Mesenteric fat pad (tissue), 1 donor: ENCODE results near the gene DDIT4L. TPM values are rescaled to one million over a fixed set of nuclear protein-coding genes. Genes with fewer than 3 reads are reported as not detected.
"Not testable (repeated sequence)": the region's sequence is repeated elsewhere in the genome, so short reads cannot be mapped to it uniquely, and the experiment has no call there.

Experiments used
- DNase-seq: peaks from one replicate; pipeline ENCODE4 v3.0.0-alpha.2; 2020; ENCODE audit warnings: low spot score
- long read RNA-seq: library from polyadenylated mRNA; unstranded; transcript quantifications from one replicate; pipeline ENCODE4 v2.0.0, GENCODE V29; 2020
- total RNA-seq: library from RNA; stranded (reverse); fragmentation: NEBNext Ultra II Directional; extraction: Animal tissue kit (Norgen Biotek cat#: 25700); gene quantifications from one replicate; pipeline ENCODE4 v1.2.1, GENCODE V29; 2021
- donor health status: DM: yes; HTN: yes; CAD: no.

Gene DDIT4L, protein sequence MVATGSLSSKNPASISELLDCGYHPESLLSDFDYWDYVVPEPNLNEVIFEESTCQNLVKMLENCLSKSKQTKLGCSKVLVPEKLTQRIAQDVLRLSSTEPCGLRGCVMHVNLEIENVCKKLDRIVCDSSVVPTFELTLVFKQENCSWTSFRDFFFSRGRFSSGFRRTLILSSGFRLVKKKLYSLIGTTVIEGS
- 3.7 TPM for total RNA-seq
- long read RNA-seq, transcript DDIT4L-201 (3 exons, 2,604 nt), result major isoform, 5 of 6 reads
- long read RNA-seq, partial matches to known transcripts, result 1 of 6 reads
- long read RNA-seq, other reads (novel, unspliced or antisense), result 0 of 6 reads

DNA sequence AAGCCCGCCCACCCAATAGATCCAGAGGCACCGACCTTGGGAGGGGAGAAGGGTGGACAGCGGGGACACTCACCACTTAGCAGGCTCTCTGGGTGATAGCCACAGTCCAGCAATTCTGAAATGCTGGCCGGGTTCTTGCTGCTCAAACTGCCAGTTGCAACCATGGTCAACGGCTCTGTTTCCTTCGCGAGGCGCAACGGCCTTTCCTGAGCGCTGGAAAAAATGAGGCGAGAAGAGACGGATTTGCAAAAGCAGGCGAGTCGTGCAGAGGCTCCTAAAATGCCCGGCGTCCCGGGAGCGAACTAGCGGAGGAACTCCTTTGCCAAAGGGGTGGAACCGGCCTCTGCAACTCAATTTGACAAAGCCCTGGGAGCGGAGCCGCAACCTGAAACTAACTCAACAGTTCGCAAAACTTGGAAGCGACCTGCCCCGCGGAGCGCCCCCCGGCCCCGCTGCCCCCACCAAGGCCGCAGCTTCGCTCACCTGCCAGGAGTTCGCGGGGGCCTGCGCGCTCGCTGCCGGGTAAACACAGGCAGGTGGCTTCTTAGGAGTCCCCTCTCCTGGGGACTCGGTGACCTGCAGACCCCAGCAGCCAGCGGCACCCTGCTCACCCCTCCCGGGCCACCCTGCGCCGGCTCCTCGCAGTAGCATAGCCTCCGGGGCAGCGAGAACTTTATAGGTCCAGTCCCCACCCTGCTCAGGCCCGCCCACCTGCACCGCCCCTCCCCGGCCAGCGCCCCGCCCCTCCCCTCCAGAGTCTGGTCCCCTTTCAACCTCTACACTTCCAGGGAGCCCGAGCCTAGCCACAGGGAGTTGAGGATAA is at the start of gene DDIT4L:
TSS of gene DDIT4L (minus strand) at position 649 of the 823 bp plus-strand sequence. CDS start at position 164, 485 bp downstream.
- no peak for DNase-seq

DNA sequence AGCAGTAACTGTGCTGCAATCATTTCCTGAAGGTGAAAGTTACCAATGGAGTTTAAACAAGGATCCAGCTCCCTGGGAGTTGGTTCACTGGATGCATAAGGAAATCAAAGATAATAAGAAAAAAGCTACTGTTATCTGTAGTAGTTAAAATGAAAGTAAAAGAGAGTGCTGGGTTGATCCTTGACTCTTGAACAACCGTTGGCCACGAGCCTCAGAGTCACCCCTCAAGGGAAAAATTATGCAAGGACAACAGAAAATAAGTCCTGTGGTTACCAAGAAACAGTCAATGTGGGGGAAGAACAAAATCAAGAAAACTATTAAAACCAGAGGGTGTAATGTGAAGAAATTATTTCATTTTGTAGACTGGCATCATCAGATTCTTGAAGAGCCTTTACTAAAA is 49.7 kb upstream of the DDIT4L start:
- no peak for DNase-seq

DNA sequence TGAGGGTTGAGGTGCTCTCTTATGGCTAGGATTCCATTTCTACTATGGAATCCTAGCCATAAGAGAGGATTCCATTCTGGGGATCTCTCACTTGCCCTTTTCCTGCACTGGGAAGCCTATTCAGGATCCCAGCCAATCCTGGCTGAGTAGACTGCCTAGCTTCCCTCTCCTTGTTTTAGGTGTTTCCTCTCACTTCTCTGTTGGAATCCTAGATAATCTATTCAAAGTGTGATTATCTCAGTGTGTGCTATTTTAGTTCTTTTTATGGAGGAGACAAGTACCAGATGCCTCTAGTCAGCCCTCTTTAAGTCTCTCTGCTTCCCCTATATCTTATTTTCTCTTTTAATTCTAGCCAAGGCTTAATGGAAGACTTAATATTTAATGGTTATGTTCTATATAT is 34.5 kb upstream of the DDIT4L start:
- DNase-seq, result no peak

DNA sequence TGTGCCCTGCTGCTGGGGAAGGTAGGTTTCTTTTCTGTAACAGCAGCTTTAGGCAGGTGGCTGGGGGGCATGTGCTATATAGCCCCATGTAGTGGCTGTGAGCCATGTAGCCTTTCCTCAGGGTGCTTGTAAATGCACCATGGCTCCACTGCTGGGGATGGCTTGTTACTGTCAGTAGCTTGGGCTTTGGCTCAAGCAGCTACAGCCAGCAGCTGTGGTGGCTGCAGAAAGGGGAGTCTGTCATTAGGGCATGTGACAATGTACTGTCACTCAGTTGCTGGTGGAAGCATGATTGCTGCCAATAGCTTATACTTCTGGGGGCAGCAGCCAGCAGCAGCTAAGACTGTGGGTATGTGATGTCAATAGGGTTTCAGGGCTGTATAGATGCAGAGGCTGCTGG is 33.9 kb upstream of the DDIT4L start:
- DNase-seq, result no peak

DNA sequence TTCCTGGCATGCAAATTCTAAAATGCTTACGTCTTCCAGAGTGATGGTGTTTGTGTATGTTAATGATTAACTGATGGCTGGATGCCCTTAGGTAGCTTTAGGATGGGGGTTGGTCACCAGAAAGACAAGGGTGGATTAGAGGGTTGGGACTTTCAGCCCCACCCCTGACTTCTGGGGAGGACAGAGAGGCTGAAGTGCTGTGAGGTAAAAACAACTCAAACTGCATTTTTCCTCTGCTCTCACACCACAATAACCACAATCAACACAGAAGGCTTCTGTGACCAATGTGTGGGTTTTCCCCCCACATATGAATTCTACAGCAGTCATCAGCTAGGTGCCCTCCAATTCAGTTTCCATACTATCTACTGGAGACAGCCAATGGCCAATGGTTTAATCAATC is 18.7 kb upstream of the DDIT4L start:
- no peak for DNase-seq

DNA sequence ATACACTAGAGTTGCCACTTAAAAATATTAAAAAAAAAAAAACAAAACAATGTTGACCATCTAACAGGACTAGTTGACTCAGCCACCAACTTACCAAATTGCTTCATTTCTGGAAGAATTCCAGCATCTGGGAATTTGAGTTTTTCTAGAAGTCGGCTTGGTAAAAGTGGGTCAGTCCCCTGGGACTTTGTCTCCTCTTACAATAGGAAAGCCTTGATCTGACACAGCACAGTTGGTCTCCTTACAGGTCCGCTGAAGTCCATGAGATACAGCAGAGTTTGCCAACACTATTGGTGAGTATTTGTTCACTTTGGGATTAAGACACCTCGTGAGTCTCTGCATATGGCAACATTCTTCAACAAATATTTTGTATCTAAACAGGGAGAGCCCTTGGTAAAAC is 18.2 kb upstream of the DDIT4L start:
- no peak for DNase-seq

DNA sequence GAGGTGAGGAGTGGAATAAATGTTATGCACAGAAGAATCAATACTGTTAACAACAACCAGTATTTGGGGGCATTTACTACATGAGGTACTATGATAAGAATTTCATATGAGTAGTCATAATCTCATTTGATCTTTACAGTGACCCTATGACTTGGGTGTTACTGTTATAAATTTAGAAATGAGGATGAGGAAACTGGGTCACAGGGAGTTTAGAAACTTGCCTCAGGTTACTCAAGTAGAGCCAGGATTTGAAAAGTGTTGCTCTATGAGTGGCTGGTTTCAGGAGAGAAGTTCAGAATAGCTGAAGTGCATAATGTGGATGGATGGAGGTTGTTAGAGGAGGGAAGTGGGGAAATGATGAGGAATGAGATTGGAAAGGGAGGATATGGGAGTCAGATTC is 16.6 kb upstream of the DDIT4L start:
- no peak for DNase-seq

DNA sequence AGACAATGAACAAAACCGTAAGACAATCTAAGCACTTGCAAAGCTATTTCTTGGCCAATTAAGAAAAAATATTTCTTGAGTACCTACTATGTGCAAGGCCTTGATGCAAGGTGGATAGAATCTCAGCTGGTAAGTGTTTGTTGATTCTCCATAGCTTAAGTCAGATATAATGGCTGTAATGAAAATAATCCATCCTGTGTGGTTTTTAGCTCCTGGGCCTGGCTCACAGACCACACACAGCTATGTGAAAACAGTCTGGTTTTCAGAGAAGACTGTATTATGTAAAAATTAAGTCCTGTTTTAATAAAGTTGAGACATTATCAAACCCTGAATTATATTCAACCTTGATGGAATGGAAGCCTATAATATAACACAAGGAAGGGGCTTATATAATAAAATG is 7.8 kb upstream of the DDIT4L start:
- no peak for DNase-seq

DNA sequence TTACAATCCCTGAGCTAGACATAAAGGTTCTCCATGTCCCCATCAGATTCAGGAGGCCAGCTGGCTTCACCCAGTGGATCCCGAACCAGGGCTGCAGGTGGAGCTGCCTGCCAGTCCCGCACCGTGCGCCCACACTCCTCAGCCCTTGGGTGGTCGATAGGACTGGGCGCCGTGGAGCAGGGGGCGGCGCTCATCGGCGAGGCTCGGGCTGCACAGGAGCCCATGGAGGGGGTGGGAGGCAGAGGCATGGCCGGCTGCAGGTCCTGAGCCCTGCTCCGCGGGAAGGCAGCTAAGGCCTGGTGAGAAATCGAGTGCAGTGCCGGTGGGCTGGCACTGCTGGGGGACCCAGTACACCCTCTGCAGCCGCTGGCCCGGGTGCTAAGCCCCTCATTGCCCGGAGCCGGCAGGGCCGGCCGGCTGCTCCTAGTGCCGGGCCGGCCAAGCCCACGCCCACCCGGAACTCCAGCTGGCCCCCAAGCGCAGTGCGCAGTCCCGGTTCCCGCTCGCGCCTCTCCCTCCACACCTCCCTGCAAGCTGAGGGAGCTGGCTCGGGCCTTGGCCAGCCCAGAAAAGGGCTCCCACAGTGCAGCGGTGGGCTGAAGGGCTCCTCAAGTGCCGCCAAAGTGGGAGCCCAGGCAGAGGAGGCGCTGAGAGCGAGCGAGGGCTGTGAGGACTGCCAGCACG is 6.3 kb upstream of the DDIT4L start:
- DNase-seq, result not testable (repeated sequence)

DNA sequence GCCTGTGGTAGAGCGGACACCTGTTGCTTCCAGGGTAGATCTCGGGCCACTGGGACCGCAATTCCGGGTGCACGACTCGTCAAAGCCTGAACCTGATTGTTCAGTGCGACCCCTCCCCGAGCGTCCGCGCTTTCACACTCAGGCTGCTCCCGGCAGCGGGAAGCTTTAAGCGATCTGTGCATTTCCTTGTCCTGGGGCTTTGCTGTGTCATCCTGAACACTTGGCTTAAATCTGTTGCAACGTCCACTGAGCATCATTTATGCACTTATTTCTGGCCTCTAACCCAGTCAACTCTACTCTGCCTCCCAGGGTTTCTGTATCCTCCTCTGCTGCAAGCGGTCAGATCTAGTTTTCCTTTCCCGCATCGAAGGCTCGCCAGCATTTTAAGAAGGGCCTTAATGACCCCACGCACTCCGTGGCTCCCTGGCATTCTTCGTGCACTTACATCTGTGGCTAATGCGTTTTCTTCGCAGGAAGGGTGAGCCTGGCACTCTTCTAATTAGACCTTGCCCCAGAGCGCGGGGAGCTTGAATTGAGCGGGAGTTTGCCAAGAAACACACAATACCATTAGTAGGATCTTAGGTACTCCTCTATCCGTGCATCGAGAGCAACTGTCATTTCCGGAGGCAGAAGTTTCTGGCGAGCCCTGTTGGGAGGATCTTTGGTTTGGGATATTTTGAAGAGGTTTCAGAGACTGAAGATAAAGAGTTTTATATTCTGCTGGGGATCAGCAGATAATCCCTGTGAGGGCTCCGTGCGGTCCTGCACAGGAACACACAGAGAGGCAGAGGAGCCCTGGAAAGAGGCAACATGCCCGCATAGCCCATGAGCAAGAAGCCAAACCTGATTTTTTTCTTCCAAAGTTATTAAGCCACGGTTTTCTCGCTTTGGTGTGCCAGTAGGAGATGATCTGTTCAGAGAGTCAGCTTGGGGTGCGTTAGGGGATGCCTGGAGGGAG is 654 bp upstream of the DDIT4L start:
- DNase-seq, result no peak

DNA sequence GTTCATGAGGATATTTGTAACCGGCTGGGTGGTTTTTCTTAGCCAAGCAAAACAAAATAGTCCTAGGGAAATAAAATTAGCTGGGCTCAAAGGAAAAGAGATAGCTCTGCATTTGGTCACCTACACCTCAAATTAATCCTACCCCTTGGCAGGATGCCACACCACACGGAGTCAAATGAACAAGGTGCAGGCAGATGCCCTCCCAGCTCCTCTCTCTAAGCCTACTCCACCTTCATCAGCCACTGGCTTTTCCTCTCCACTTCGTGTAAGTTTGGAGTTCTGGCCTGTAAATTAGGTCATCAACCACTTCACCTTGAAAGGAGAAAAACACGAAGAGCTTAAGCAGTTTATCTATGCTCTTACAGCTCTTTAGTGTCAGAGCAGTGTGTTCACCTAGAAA is 1.4 kb downstream of the DDIT4L start:
- no peak for DNase-seq

DNA sequence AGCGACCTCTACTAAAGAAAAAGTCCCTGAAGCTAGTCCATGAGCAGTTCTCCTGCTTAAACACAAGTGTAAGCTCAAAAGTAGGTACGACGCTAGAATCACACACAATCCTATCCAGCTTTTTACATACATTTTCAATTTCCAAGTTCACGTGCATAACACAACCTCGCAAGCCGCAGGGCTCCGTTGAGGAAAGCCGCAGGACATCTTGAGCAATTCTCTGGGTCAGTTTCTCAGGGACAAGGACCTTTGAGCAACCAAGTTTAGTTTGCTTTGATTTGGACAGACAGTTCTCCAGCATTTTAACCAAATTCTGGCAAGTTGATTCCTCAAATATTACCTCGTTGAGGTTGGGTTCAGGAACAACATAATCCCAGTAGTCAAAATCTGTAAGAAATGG is 2.5 kb downstream of the DDIT4L start:
- no peak for DNase-seq

DNA sequence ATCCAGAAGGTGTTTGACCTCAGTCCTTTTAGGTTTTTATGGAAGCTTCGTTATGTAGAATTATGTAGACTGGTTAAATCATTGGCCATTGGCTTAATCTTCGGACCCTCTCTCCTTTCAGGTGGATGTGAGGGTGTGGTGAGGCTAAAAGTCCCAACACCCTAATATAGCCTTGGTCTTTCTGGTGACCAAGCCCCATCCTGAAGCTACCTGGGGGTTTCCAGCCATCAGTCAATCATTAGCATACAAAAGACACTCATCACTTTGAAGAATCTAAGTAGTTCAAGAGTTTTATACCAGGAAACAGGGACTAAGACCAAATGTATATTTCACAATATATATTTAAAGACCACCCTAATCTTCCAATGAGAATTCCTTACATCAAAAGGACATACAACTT is 5.5 kb downstream of the DDIT4L start:
- no peak for DNase-seq

DNA sequence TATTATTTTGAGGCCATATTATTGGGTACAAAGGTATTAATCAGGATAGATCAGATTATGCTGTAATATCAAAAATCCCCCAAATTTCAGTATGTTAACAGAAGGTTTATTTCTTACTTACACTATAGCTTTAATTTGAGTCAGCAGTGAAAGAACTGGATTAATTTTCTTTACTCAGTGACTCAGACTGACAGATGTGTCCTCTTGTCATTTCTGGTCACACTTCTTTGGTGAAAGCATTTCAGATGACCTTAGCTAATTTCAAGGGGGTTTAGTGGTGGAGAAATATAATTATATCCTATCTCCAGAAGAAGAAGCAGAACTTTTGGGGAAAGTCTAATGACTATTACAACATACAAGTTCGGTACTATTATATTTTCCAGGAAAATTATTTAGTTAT is 12.4 kb downstream of the DDIT4L start:
- no peak for DNase-seq

DNA sequence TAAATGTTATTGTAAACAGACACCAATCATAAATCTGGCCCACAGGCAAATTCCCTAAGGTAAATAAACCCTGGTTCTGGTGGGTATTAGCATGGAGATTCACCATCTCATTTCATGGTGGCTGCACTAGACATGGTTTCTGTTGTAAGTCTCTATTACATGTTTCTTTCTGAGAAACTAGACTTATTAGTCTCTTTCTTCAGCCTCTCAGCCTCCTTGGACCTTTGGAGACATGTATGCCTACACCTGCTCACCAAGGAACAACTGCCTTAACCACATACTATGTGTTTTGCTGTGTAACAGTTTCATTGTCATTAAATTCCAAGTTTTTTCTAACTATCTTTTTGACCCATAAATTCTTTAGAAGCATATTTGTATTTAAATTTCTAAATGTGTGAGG is 13.1 kb downstream of the DDIT4L start:
- DNase-seq, result no peak

DNA sequence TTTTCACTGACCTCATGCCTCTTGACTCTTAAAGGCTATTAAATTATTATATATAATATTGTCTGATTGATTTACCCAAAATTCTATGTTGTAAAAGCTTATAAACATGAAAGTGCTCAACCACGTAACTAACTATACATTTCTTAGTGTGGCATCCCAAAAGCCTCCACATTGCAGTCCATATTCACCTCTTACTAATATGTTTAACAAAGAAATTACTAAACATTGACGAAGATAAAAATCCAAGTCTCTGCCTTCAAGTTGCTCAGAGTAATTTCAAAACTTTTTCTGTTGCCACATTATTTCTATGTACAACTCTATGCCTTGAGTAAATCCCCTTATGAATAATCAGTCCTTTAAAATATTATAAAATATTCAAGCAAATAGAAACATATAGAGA is 14.4 kb downstream of the DDIT4L start:
- no peak for DNase-seq

DNA sequence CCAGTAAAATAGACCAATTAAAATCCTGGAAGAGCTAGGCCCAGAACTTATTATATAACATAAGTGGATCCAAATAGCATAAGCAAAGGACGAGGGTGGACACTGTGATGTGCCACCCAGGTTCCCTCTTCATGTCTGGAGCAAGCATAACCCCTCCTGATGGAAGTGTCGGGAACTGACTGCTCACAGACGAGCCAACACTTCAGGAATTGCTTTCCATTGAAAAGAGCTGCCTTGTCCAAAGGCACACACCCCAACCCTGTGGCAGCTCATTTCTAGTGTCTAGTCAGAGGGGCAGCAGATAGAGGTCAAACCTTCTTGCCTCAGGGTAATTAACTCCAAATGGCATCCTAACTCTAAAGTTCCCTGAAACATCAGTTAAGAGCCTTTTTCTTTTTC is 15.3 kb downstream of the DDIT4L start:
- no peak for DNase-seq

DNA sequence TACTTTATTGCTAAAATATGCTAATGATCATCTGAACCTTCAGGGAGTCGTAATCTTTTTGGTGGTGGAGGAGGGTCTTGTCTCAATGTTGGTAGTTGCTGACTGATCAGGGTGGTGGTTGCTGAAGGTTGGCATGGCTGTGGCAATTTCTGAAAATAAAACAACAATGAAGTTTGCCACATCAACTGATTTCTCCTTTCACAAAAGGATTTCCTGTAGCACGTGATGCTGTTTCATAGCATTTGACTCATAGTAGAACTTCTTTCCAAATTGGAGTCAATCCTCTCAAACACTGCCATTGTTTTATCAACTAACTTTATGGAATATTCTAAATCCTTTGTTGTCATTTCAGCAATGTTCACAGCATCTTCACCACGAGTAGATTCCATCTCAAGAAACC is 19.3 kb downstream of the DDIT4L start:
- no peak for DNase-seq

DNA sequence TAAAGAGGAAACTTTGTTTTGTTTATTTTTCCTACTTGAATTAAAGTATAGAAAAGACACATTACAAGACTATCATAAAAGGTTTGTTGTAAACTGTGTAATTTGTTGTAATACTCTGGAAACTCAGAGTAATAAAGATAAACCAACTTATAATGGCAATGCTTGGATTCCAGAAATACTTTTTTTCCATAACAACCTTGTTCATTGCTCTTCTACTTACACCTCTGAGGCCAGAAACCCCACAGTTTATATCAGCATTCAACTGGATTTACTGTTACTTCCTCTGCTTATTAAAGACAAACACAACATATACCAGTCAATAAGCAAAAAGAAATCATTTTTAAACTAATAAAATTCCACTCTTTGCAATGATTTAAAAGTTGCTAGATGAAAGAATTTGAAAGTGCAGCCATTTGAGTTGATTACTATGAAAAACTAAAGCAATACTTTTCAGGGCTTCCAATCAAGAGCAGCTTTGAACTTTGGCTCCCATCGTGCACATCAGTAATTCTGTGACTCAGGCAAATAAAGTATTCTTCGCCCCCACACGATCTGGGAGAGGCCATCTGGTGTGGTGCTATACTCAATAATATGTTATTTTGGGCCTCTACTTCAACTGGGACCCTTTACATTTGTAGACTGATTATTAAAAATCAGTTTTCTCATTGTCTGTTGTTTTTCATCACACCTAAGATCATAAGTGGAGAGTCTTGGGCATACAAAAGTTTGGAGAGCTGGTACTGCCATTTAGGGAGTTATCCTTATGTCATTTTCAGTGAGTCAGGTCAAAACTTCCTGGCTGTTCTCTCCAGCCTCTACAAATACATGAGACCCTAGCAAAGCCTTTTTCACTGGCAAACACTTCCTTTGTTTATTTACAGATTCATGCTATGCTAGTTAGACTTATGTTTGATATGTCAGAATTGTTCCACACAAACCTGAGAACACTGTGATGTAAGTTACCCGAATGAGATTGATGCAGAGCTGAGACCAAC is 20.5 kb downstream of the DDIT4L start:
- no peak for DNase-seq

DNA sequence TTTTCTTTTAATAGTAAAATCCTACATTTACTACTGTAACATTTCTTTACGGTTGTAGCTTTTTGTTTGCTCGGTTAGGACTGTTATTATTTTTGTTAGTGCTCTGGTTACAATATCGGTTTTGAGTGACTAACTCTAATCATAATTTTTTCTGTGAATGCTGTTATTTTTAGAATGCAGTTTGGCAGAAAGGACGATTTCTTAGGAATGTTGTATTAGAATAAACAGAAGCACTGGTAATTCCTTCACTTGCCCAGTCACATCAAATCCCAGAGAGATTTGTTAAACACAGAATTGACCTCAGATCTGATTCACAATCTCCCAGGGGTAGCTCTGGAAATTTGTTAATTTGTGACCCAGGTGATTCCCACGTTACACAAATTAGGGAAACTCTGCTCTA is 21.7 kb downstream of the DDIT4L start:
- no peak for DNase-seq
